Measurements from ENCODE around the gene PKN3.
"Not testable (repeated sequence)": the region's sequence is repeated elsewhere in the genome, so short reads cannot be mapped to it uniquely, and the experiment has no call there.

The PKN3 gene

GRCh38 chr9:128702445-128702948 lies at the start of gene PKN3:
PKN3 (plus strand) TSS chr9:128702503; CDS start chr9:128702916, 413 bp downstream.
- DNase-seq, result peak; percentile 77 to 89

- DNase-seq, result no peak
Measured at GRCh38 chr9:128653908-128654307, 48.4 kb upstream of the PKN3 start.

GRCh38 chr9:128654481-128654880 lies 47.8 kb upstream of the PKN3 start:
- no peak for DNase-seq

- peak; percentile 85 to 93 for DNase-seq
Measured at GRCh38 chr9:128656416-128657343, 45.6 kb upstream of the PKN3 start, which contains the start of gene DYNC2I2. DYNC2I2 (minus strand) TSS chr9:128656847; CDS start chr9:128656726, 121 bp downstream.

- no peak for DNase-seq
Measured at GRCh38 chr9:128657344-128657704, 45.0 kb upstream of the PKN3 start.

GRCh38 chr9:128657796-128658195 lies 44.5 kb upstream of the PKN3 start:
- DNase-seq, result no peak

- DNase-seq, result not testable (repeated sequence)
Measured at GRCh38 chr9:128666481-128666941, 35.8 kb upstream of the PKN3 start.

GRCh38 chr9:128669786-128670185 lies 32.5 kb upstream of the PKN3 start:
- DNase-seq, result no peak

- DNase-seq, result no peak
Measured at GRCh38 chr9:128675382-128675781, 26.9 kb upstream of the PKN3 start.

- no peak for DNase-seq
Measured at GRCh38 chr9:128677794-128678193, 24.5 kb upstream of the PKN3 start.

- peak; percentile 30 to 52 for DNase-seq
Measured at GRCh38 chr9:128683340-128684064, 18.8 kb upstream of the PKN3 start.

- no peak for DNase-seq
Measured at GRCh38 chr9:128684065-128684324, 18.3 kb upstream of the PKN3 start.

GRCh38 chr9:128684325-128685199 lies 17.7 kb upstream of the PKN3 start:
- peak; percentile 66 to 74 for DNase-seq

- no peak for DNase-seq
Measured at GRCh38 chr9:128685636-128686489, 16.4 kb upstream of the PKN3 start.

GRCh38 chr9:128687453-128687852 lies 14.8 kb upstream of the PKN3 start:
- DNase-seq, result no peak

GRCh38 chr9:128688501-128689292 lies 13.6 kb upstream of the PKN3 start, which contains the start of gene SET:
SET (plus strand) TSS chr9:128689222; CDS start chr9:128689583, 361 bp downstream.
- DNase-seq, result peak; percentile 92 to 95

- DNase-seq, result no peak
Measured at GRCh38 chr9:128689293-128689774, 13.0 kb upstream of the PKN3 start.

GRCh38 chr9:128689820-128690683 lies 12.3 kb upstream of the PKN3 start:
- DNase-seq, result peak in 1 of 2 experiments; percentile 38

GRCh38 chr9:128690684-128691034 lies 11.6 kb upstream of the PKN3 start:
- no peak for DNase-seq

- not testable (repeated sequence) for DNase-seq
Measured at GRCh38 chr9:128693738-128694137, 8.6 kb upstream of the PKN3 start.

Measured in NCI-H524 (cell line).